TTC549 (cell line): ENCODE results near the gene VPS4A.
A peak's percentile ranks its signal among the peaks of the same experiment; 100 is the strongest.
"Not testable (repeated sequence)": the region's sequence is repeated elsewhere in the genome, so short reads cannot be mapped to it uniquely, and the experiment has no call there.

Experiments
- FAIRE-seq: peaks from 2 replicates; lab custom pipeline; 2012; peaks lifted over from hg19 to GRCh38; lab: Jason Lieb, UNC

Gene VPS4A

DNA sequence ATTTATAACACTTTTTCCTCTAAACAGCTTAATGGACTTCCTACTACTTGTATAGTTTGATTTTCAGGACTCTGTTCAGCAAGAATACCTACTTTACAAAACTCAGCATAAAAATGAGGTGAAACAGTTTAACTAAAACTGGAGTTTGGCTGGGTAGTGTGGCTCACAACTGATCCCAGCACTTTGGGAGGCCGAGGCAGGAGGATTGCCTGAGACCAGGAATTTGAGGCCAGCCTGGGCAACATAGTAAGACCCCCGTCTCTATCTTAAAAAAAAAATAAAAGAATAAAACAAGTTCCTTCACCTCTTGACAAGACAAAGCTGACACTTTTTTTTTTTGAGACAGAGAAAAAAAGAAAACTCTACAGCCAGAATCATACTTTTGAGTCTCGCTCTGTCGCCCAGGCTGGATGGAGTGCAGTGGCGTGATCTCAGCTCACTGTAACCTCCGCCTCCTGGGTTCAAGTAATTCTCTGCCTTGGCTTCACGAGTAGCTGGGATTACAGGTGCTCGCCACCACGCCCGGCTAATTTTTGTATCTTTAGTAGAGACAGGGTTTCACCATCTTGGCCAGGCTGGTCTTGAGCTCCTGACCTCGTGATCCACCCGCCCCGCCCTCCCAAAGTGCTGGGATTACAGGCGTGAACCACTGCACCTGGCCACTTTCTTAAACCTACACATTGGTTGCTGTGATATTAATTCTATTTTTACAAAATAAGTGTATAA, 16.6 kb downstream of the VPS4A start:
- no peak for FAIRE-seq

DNA sequence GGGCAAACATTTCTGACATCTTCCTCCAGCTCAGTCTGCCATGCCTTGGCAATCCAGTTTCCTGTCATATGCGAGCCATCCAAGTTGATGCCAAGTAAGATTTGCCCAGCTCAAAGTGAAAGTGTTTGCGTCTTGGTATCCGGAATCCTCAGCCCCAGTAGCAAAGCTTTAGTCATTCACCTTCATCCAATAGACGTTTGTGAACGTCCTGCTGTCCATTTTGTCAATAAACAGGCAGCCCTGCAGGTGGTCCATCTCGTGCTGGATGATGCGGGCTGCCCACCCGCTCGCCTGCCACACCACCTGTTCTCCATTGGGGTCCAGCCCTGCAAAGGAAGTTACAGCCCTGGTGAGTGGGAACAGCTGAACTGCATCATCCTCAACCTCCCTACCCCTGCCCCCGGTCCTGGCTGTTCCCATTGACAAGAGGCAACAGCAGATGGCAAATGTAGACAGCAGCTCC, 17.7 kb downstream of the VPS4A start:
- no peak for FAIRE-seq

DNA sequence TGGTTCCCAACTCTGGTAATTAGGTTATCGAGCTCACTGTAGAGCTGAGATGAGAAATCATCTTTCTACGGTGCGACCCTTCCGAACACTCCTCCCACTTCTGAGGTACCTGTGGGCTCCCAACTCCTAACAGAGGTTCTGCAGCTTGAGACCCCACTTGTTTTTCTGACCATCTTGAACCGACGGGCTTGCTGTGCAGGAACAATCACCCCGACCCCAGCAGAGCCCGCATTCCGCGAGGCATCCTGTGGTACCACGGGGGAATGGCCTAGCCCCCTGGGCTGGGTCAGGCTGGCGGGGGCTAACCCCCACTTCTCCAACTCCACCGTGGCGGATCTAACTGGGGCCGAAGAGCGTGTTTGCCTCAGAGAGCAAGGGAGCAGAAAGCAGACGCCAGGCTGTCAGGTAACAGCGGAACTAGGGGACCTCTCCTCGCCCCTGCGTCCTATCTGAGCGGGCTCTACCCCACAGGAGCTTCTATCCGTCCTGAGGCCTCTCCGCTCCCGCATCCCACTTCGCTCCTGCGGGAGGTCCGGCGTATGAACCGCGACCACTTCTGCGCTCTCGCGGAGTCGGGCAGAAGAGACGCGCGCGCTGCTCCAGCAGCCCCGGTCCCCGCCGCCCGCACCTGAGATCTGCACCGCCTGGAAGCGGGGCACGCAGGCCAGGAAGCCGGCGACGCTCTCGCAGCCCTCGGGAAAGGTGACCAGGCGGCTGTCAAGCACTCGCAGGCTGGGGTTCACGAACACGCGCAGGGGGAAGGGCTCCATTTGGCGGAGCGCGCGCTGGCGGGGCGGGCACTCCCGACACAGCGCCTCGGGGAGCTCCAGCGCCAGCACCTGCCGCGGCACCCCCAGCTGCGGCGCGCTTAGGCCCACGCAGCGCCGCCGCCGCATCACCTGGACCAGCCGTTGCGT, 18.5 kb downstream of the VPS4A start:
- no peak for FAIRE-seq

DNA sequence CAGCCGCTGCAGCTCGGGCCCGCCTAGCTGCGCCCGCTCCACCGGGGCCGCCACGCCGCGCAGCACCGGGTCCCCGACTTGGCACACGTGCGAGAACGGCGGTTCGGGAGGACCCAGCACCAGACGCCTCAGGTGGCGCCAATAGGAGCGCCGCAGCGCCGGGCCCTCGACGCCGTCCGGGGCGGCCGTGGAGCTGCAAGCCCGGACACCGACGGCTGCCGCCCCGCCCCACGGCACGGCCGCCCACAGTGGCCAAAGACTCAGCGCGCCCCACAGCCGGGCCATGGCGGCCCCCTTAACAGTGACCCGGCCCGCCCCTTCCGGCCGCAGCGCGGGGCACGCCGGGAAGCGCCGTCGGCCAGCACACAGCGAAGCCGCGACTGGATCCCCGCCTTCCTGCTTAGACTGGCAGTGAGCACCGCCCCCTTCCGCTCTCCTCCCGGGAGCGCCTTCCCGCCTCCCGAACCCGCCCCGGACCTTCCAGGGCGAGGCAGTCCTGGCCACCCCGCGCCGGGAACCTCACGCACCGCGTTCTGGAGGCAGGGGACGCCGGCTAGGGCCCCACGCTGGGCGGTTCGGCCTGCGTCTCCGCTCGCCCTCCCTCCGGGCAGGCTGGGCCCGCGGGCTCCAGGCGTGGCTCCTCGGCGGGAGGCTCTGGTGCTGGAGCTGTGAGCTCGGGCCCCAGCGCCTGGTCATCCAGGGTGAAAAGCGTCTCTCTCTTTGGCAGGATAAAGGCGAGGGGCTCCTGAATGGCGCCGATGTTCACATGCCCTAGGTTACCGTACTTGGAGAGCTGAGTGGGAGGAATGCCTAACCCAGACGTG, 19.3 kb downstream of the VPS4A start, which contains the start of gene PDF:
PDF (minus strand) TSS at position 303 of the 824 bp plus-strand sequence; CDS start at position 285, 18 bp downstream.
- no peak for FAIRE-seq

DNA sequence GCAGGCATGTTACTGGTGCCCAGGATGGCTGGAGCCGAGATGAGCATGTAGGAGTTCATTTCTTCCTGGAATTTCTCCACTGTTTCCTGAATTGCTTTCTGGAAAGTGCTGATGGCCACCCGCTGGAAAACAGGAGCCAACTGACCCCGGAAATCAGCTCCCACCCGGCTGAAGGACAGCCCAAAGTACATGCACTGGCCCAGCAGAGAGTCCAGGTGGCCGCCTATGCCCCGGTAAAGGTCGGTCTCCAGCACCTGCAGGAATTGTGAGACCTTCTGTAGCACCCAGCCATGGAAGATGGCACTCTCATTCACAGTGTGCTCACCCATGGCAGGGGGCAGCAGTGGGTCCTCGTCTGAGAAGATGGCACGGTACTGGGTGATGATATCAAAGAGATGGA, 23.5 kb downstream of the VPS4A start:
- FAIRE-seq: no peak

DNA sequence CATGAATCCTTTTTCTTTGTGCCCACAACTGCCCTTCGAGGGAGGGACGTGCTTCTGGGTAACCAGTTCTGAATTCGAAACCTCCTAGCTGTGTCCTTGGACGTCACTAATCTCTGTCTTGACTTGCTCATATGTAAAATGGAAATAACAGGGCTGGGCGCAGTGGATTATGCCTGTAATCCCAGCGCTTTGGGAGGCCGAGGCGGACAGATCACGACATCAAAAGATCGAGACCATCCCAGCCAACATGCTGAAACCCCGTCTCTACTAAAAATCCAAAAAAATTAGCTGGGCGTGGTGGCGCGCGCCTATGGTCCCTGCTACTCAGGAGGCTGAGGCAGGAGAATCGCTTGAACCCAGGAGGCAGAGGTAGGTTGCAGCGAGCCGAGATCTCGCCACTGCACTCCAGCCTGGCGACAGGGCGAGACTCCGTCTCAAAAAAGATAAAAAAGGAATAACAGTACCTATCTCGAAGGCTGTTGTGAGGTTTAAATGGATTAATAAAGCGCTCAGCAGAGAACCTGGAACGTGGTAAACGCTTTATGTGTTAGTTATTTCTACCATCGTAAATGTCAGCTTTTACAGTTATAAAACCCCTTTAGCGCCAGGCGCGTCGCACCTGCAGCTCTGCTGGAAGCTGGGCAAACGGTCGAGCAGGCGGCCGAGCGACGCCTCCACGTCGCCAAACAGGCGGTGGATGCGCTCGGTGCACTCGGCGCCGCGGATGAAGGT, 27.6 kb downstream of the VPS4A start:
- FAIRE-seq: no peak

DNA sequence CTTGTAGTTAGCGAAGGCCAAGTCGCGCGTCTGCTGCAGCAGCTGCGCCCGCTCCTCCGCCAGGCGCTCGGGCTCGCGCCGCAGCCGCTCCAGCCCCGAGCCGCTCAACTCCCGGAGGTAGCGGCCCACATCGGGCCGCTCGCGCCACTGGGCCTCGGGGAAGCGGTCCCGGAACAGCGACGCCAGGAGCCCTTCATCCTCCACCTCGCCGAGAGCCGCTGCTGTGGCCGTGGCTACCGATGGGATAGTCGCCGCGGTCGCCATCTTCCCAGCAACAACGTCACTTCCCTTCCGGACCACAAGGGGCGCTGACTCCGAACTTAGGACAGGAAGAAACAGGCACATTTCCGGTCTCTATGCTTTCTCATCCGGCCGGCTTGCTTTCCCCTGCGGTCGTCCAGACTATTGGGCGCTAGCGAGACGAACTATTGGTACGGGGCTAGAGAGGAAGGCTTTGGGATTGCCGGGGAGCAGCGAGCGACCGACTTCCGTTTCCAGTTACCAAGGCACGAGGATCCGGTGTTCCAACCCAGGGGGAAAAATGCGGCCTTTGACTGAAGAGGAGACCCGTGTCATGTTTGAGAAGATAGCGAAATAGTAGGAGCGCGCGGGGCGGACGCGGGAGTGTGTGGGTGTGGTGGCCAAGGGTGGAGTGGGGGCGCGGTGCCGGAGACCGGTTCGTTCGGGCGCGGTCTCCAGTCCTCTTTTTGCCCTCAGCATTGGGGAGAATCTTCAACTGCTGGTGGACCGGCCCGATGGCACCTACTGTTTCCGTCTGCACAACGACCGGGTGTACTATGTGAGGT, 28.3 kb downstream of the VPS4A start, which contains the start of the genes COG8 and NIP7:
COG8 (minus strand) TSS at position 276 of the 806 bp plus-strand sequence; CDS start at position 264, 12 bp downstream.
NIP7 (plus strand) TSS at position 484 of the 806 bp plus-strand sequence; CDS start at position 542, 58 bp downstream.
- peak; percentile 90 for FAIRE-seq

DNA sequence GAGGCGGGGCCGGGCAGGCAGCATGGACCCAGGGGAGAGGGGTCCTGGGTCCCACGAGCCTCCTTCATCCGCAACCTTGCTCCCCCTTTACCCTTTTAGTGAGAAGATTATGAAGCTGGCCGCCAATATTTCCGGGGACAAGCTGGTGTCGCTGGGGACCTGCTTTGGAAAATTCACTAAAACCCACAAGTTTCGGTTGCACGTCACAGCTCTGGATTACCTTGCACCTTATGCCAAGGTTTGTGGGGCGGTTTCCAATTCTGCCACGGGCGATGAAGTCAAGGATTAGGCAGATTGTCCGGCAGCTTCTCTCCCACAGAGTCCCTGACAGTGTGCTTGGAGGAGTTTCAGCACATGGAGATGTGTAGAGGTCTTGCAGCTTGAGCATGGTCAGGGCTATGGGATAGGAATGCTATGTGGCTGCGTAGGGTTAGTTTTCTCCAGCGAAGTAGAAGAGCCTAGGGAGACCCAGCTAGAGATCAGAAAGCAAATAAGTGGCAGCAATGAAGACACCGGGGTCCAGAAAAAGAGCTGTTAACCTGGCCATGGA, 29.0 kb downstream of the VPS4A start:
- FAIRE-seq: no peak

DNA sequence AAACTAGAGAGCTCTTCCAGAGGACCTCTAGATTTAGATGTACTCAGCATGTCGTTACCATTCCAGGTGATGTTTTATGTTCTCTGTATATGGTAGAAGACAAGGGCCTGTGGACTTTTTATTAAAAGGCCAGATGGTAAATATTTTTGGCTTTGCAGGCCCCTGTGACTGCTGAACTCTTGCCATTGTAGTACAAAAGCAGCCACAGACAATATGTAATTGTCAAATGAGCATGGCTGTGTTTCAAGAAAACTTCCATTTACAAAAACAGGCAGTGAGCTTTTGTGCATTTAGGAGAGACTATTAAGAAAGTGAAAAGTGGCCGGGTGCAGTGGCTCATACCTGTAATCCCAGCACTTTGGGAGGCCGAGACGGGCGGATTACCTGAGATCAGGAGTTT, 33.0 kb downstream of the VPS4A start:
- no peak for FAIRE-seq

DNA sequence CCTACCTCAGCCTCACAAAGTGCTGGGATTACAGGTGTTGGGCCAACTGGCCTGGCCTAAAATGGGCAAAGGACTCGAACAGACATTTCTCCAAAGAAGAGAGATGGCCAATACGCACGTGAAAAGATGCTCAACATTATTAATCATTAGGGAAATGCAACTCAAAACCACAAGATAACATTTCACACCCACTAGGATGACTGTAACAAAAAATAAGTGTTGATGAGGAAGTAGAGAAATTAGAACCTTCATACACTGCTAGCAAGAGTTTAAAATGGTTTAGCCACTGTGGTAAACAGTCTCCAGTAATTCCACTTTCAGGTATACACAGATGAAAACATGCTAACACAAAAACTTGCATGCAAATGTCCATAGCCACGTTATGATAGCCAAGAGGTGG, 34.8 kb downstream of the VPS4A start:
- FAIRE-seq: no peak

DNA sequence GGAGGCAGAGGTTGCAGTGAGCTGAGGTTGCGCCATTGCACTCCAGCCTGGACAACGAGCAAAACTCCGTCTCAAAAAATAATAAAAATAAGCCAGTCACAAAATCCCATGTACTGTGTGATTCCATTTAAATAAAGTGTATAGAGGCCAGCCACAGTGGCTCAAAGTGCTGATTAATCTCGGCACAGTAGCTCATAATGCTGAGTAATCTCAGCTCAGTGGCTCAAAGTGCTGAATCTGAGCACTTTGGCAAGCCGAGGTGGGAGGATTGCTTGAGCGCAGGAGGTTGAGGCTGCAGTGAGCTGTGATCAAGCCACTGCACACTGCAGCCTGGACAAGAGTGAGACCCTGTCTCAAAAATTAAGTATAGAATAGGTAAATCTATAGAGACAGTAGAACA, 35.5 kb downstream of the VPS4A start:
- no peak for FAIRE-seq

DNA sequence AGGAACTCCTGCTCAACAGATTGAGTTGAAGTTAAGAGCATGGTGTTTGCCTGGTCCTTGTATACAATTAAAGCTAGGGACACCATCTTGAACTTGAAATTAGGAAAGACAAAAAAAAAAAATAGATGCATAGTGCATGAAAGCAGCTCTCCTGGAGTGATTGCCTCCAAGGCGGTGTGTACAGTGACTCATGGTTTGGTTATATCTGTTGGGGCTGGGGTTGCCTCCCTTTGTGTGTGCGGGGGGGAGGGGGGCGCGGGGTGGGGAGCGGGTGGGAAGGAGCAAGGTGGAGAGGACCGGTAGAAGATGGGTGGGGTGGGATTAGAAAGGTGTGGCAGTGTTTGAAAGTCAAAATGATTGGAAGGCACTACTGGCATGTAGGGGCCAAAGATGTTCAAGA, 37.1 kb downstream of the VPS4A start:
- FAIRE-seq: no peak

DNA sequence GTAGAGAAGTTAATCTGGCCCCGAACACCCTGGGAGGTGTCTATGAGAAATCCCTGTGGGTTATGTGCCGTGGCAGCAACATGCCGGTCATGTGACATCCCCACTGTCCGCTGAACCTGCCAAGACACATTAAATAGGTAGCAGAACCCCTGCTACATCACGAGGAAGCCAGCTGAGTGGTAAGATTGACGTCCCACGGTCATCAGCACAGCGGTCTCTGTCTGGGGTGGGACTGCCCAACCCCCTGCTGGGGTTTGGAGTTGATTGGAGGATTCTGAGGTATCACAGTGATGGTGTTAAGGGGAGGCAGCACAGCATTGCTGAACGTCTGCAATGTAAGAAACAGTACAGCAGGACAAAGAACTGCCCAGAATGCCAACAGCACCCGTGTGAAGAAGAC, 38.4 kb downstream of the VPS4A start:
- no peak for FAIRE-seq

DNA sequence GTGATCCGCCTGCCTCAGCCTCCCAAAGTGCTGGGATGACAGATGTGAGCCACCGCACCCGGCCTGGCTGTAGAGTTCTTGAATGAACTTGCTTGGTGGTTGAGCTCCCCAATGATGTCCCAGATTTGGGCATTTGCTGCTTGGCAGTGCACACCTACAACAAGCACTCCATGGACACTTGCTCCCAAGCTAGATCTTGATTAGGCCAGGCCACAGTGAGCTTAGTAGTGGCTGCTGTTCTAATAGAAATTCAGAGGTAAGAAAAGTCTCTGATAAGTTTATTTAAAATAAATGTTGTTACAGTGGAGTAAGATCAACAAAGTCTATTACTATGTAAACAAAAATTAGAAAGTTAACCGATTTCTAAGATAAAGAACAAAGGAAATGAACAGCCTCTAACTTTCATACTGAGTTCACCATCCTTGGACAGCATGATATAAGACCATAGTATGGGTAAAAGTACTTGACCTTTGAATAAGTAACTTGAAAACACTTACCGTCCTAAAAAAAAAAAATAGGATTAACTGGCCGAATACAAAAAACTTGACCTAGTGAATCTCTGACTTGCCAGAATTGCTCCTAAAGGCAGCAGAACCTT, 39.5 kb downstream of the VPS4A start:
- FAIRE-seq: no peak

DNA sequence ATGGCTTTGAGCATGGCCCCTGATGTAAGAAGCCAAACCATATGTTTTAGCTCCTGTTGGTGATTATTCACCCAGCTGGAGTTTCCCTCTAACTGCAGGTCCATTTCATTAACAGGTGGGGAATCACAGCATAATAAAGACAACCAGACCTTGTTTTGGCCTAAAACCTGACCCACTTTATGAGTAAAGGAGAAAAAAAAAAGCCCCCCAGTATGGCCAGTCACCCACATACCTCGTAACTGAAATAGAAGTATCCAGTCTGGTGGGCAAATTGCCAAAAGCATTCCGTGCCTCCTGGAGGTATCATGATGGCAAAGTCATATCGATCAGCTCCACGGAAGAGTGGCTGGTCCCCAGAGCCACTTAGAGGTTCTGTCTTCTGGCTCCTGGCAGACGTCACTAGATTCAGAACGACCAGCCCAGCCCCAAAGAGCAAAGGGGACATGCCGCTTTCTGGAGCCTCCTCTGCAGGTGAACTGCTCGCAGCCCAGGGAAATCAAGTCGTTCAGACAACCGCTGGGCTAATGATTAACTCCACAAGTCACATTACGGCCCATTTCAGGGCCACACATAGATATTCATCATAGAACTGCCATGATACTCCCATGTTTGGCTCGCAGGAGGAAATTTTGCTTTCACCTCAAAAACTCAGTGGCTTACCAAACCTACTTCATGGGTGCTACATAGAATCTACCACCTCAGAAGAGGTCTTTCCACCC, 40.3 kb downstream of the VPS4A start, which contains the start of gene TMED6:
TMED6 (minus strand) TSS at position 478 of the 719 bp plus-strand sequence; CDS start at position 445, 33 bp downstream.
- no peak for FAIRE-seq

DNA sequence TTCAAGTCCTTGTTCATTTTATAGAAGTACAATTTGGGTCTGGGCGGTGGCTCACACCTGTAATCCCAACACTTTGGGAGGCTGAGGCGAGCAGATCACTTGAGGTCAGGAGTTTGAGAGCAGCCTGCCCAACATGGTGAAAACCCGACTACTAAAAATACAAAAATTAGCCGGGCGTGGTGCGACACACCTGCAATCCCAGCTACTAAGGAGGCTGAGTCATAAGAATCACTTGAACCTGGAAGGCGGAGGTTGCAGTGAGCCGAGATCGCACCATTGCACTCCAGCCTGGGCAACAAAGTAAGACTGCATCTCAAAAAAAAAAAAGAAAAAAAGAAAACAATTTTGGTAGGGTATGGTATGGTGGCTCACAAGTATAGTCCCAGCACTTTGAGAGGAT, 48.9 kb downstream of the VPS4A start:
- not testable (repeated sequence) for FAIRE-seq

DNA sequence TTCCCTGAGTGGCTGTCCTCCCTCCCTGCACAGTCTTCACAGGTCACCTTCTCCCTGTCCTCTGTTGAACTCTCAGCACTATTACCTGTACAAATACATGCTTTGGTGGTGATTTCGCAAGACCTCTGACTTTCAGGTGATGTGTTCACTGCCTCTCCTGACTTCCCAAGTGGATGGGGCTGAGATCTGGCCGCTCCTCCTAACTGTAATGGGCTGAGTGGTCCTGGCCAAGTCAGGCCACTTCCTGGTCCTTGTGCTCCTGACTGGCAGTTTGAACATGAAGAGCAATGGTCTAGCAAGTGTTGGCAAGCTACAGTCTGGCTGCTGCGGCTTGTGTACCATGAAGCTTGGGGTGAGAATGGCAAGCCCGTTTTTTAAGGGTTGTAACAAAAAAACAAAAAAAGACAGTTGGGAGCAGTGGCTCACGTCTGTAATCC, 52.1 kb downstream of the VPS4A start:
- FAIRE-seq: no peak

DNA sequence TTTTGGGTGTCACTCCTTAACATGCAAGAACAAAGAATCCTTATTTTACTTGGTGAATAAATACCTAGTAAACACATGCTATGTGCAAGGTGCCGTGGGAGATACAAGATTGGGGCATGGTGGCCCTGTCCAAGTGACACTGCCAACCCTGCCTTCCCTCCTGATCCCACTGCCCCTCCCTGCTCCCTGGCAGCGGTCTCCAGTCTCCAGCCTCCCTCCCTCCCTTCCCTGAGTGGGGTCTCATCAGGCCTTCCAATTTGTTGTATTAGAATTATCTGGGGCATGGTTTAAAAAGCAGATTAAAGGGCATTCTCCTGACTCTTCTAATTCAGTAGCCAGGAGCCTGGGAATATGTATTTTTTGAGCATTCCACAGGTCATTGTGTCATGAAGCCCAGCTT, 52.9 kb downstream of the VPS4A start:
- FAIRE-seq: no peak

DNA sequence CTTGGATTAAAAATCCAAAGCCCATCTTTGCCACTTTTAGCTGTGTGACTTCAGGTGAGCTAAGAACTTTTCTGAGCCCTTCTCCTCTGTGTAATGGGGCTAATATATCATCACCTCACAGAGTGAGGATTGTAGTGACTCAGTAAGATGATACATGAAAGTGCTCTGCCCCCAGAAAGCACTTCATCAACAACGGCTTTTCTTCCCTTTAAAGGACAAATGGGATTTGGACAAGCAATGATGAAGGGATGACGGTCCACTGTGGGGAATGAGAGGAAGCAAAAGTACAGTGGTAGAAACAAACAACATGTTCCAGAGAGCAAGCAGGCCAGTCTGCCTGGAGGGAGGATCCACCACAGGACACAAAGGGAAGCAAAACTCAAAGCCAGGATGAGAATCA, 54.8 kb downstream of the VPS4A start:
- FAIRE-seq: no peak
